ENCODE results near the gene COG4.

- TF ChIP-seq CTCF (IDR thresholded peaks at IDR 0.05; ENCODE audit: low read depth, low read length) (no peak), POLR2A (IDR thresholded peaks at IDR 0.05; ENCODE audit: extremely low read depth, insufficient read length) (no peak), MAX (IDR thresholded peaks at IDR 0.05; ENCODE audit: low read depth, low read length) (no peak), MYC (IDR thresholded peaks at IDR 0.05; ENCODE audit: low read depth, low read length) (no peak)
These were observed 52.4 kb downstream of the COG4 start for GRCh38 chr16:70470927-70471341.

All from NB4 (cell line).